OCI-LY1 (cell line): ENCODE measurements around the gene PPARD.

Source experiments
- H2AFZ ChIP-seq: fragments of 200-600 bp; sonication (generic), shearing (Covaris generic); 2 replicates; pipeline ENCODE4 v1.6.0; 2014; ENCODE audit warnings: antibody characterized with exemption, mild to moderate bottlenecking, low read length
- H3F3A ChIP-seq: fragments of 200-600 bp; sonication (generic), shearing (Covaris generic); 2 replicates; pipeline ENCODE4 v1.6.0; 2014; ENCODE audit warnings: mild to moderate bottlenecking, antibody characterized with exemption, low read length, moderate library complexity; ENCODE audit not compliant: insufficient read depth
- H3K27ac ChIP-seq: fragments of 200-600 bp; sonication (generic); 2 replicates; pipeline ENCODE4 v1.5.1; 2014; ENCODE audit warnings: low read length, mixed run types, mild to moderate bottlenecking, low read depth; ENCODE audit not compliant: poor library complexity, severe bottlenecking
- H3K27me3 ChIP-seq: fragments of 200-600 bp; sonication (generic); 2 replicates; pipeline ENCODE4 v1.6.0; 2014; ENCODE audit warnings: antibody characterized with exemption, mild to moderate bottlenecking, low read length, moderate library complexity; ENCODE audit not compliant: insufficient read depth
- H3K36me3 ChIP-seq: fragments of 200-600 bp; sonication (generic); 2 replicates; pipeline ENCODE4 v1.6.1; 2014; ENCODE audit warnings: mild to moderate bottlenecking, antibody characterized with exemption, low read length, moderate library complexity, mixed read lengths; ENCODE audit not compliant: insufficient read depth
- H3K4me1 ChIP-seq: fragments of 200-600 bp; sonication (generic); 2 replicates; pipeline ENCODE4 v1.5.1; 2014; ENCODE audit warnings: mild to moderate bottlenecking, low read length, moderate library complexity; ENCODE audit not compliant: insufficient read depth, severe bottlenecking
- H3K4me2 ChIP-seq: fragments of 200-600 bp; sonication (generic), shearing (Covaris generic); 2 replicates; pipeline ENCODE4 v1.6.1; 2014; ENCODE audit warnings: low read length
- H3K4me3 ChIP-seq: fragments of 200-600 bp; sonication (generic); 2 replicates; pipeline ENCODE4 v1.5.1; 2014; ENCODE audit warnings: low read length, low read depth, mild to moderate bottlenecking, mixed read lengths; ENCODE audit not compliant: poor library complexity, severe bottlenecking
- H3K79me2 ChIP-seq: fragments of 200-600 bp; shearing (Covaris generic); 2 replicates; pipeline ENCODE4 v1.6.1; 2016; ENCODE audit warnings: mixed run types, low read length, mixed read lengths; ENCODE audit not compliant: insufficient read depth
- H3K9ac ChIP-seq: fragments of 200-600 bp; sonication (generic), shearing (Covaris generic); 2 replicates; pipeline ENCODE4 v1.6.1; 2014; ENCODE audit warnings: mild to moderate bottlenecking, low read length, mixed read lengths
- H3K9me2 ChIP-seq: fragments of 200-600 bp; sonication (generic), shearing (Covaris generic); 2 replicates; pipeline ENCODE4 v1.6.1; 2014; ENCODE audit warnings: low read depth, mild to moderate bottlenecking, low read length, mixed read lengths
- H3K9me3 ChIP-seq: fragments of 200-600 bp; shearing (Covaris generic); 2 replicates; pipeline ENCODE4 v1.6.1; 2014; ENCODE audit warnings: low read length, mixed read lengths
- H4K20me1 ChIP-seq: fragments of 200-600 bp; sonication (generic), shearing (Covaris generic); 2 replicates; pipeline ENCODE4 v1.6.0; 2016; ENCODE audit warnings: mild to moderate bottlenecking, low read length; ENCODE audit not compliant: insufficient read depth
- EZH2 ChIP-seq: fragments of 200-600 bp; sonication (generic), shearing (Covaris generic); IDR thresholded peaks from 2 replicates; pipeline ENCODE4 v1.8.0; 2017; ENCODE audit warnings: borderline replicate concordance, mixed run types, mild to moderate bottlenecking, antibody characterized with exemption, low read length, moderate library complexity, mixed read lengths
- TF ChIP-seq, protein P1 (sequence below): fragments of 200-600 bp; sonication (generic), shearing (Covaris generic); IDR thresholded peaks from 2 replicates; pipeline ENCODE4 v1.5.1; 2017; ENCODE audit warnings: mild to moderate bottlenecking, antibody characterized with exemption, low read length, moderate library complexity, mixed read lengths

Gene PPARD

DNA sequence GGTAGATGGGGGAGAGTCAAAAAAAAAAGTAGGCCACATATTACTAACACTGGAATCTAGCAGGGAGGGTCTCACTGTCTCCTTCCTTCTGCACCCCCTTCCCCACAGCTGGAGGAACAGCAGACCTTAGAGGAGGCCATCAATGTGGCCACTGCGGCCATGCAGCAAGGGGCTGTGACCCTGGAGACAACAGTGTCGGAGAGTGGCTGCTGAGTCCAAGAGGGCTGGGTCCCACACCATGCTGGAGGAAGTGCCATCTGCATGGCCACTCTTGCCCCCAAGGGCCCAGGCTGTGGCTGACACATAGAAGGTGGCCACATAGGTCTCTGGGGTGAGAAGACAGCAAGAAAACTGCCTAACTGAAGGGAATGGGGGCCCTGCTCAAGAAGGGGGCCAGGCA is 47.3 kb upstream of the PPARD start:
- Histone ChIP-seq H3K4me3 (no peak overlapping the region), H3K4me2 (no peak overlapping the region), H3K9ac (no peak overlapping the region), H3K9me3 (no peaks in the 10 kb centered on the region), H3K9me2 (no peaks in the 10 kb centered on the region), H3K36me3 (peaks cover 52% of the 10 kb centered on the region), H4K20me1 (no peaks in the 10 kb centered on the region), H2AFZ (no peak overlapping the region), H3K4me1 (peaks cover 40% of the 10 kb centered on the region), H3K27me3 (no peaks in the 10 kb centered on the region), H3K79me2 (no peaks in the 10 kb centered on the region), H3K27ac (no peak overlapping the region), H3F3A (no peaks in the 10 kb centered on the region)
- TF ChIP-seq EZH2: no peak
- TF ChIP-seq, protein P1, sequence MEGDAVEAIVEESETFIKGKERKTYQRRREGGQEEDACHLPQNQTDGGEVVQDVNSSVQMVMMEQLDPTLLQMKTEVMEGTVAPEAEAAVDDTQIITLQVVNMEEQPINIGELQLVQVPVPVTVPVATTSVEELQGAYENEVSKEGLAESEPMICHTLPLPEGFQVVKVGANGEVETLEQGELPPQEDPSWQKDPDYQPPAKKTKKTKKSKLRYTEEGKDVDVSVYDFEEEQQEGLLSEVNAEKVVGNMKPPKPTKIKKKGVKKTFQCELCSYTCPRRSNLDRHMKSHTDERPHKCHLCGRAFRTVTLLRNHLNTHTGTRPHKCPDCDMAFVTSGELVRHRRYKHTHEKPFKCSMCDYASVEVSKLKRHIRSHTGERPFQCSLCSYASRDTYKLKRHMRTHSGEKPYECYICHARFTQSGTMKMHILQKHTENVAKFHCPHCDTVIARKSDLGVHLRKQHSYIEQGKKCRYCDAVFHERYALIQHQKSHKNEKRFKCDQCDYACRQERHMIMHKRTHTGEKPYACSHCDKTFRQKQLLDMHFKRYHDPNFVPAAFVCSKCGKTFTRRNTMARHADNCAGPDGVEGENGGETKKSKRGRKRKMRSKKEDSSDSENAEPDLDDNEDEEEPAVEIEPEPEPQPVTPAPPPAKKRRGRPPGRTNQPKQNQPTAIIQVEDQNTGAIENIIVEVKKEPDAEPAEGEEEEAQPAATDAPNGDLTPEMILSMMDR: no peak

DNA sequence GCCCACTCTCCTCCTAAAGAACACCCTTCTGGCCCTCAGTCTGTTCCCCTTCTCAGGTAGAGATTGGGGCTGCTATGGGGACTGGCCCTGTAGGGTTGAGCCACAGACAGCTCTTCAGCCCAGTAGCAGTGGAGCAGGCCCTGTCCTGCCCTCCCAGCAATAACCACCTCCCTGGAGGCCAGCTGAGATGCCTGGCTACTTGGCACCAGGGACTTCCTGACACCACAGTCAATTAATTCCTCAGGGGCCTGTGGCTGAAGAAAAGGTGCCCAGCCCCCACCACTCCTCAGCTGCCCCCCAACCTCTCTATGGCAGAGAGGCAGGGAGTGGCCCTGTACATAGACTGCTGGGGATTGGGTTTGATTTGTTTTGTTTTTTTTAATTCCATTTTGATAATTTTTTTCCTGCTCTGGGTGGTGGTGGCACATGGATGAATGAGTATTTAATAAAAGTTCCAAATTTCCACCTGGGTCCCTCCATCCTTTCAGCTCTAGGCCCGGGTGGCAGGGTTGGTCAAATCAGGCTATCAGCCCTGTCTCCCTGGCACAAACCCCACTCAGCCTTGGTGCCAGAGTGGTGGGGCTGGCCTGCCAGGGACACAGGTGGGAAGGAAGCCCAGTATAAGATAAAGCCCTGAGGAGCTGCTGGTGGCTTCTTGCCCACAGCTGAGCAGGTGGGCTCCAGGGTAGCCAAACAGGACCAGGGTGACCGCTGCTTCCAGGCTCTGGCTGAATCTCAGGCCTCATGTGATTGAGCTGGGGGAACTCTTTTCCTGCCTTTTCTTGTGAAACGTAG is 46.6 kb upstream of the PPARD start:
- Histone ChIP-seq H3F3A (no peaks in the 10 kb centered on the region), H3K4me2 (no peak overlapping the region), H3K79me2 (no peaks in the 10 kb centered on the region), H3K4me1 (peaks cover 47% of the 10 kb centered on the region), H3K4me3 (no peak overlapping the region), H3K36me3 (peaks cover 45% of the 10 kb centered on the region), H3K27ac (no peak overlapping the region), H3K27me3 (no peaks in the 10 kb centered on the region), H4K20me1 (no peaks in the 10 kb centered on the region), H2AFZ (no peak overlapping the region), H3K9me2 (no peaks in the 10 kb centered on the region), H3K9me3 (no peaks in the 10 kb centered on the region), H3K9ac (no peak overlapping the region)
- TF ChIP-seq, protein P1: no peak
- TF ChIP-seq EZH2: no peak

DNA sequence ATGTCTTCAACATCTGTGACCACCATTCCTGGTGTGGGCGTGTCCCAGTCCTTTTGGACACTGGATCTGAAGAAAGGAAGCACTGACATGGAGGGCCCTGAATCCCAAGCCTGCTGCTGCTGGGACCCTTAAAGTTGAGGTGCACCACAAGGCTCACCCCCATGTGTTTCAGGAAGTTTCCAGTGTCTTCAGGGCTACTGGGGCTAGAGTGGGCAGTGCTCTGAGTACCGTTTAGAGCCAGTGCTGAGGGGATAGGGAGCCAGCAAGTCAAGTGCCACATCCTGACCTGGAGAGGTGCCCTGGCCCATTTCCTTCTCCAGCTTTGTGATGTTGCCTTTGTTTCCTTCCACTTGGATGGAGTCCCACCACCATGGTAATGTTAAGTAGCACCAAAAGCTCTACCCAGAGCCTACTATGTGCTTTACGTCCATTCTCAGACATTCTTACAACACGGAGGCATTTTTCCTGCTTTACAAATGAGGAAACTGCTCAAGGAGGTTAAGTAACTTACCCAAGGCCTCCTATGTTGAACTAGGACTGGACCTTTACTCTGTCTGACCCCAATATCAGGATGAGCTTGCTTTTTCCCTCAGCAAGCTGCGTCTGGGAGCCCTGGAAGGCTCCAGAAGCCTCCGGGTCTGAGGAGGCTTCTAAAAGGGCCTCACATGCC is 45.3 kb upstream of the PPARD start:
- H3K9me3 ChIP-seq: no peaks in the 10 kb centered on the region
- TF ChIP-seq EZH2: no peak
- TF ChIP-seq, protein P1: no peak
- peak overlapping the region; percentile 33; the same call in 1 of the 2 replicates for H3K4me2 ChIP-seq
- H3K4me3 ChIP-seq: no peak overlapping the region
- H3K27ac ChIP-seq: peak overlapping the region; percentile 56
- H3K9me2 ChIP-seq: no peaks in the 10 kb centered on the region
- H3K9ac ChIP-seq: peak overlapping the region; percentile 31; the same call in 1 of the 2 replicates
- H3F3A ChIP-seq: no peaks in the 10 kb centered on the region
- H3K27me3 ChIP-seq: no peaks in the 10 kb centered on the region
- no peaks in the 10 kb centered on the region for H4K20me1 ChIP-seq
- H2AFZ ChIP-seq: no peak overlapping the region
- no peaks in the 10 kb centered on the region for H3K79me2 ChIP-seq
- peaks cover 32% of the 10 kb centered on the region for H3K36me3 ChIP-seq
- H3K4me1 ChIP-seq: peaks cover 45% of the 10 kb centered on the region
